Keratinocyte (primary cell): ENCODE data around the gene CNEP1R1. TPM values are rescaled to one million over a fixed set of nuclear protein-coding genes. Genes with fewer than 3 reads are reported as not detected.

ENCODE experiments used
- DNase-seq: peaks from one replicate; pipeline ENCODE4 v3.0.0-alpha.2; 2011; ENCODE audit warnings: low read depth, missing footprints, low spot score
- FAIRE-seq: peaks from 2 replicates; lab custom pipeline; 2011; peaks lifted over from hg19 to GRCh38; lab: Jason Lieb, UNC
- H2AFZ ChIP-seq: 2 replicates; pipeline ENCODE4 v1.6.0; 2012; ENCODE audit warnings: low read length, control low read depth, inconsistent platforms; ENCODE audit not compliant: control insufficient read depth
- H3K27ac ChIP-seq: 2 replicates; pipeline ENCODE4 v1.5.1; 2011; ENCODE audit warnings: low read length; ENCODE audit not compliant: control insufficient read depth, insufficient read depth
- H3K27me3 ChIP-seq: 3 replicates; pipeline ENCODE4 v1.6.0; 2011; ENCODE audit warnings: low read length; ENCODE audit not compliant: control insufficient read depth, insufficient read depth; ENCODE audit errors: extremely low read depth
- H3K36me3 ChIP-seq, 2 experiments: 2 replicates in 1 of 2; 3 replicates in 1 of 2; pipeline ENCODE4 v1.5.1; 2011; ENCODE audit warnings: low read length in 2 of 2, mild to moderate bottlenecking in 1 of 2; ENCODE audit not compliant: control insufficient read depth in 2 of 2, insufficient read depth in 2 of 2; ENCODE audit errors: extremely low read depth in 1 of 2
- H3K4me1 ChIP-seq: 3 replicates; pipeline ENCODE4 v1.5.1; 2011; ENCODE audit warnings: low read length; ENCODE audit not compliant: control insufficient read depth, insufficient read depth; ENCODE audit errors: extremely low read depth
- H3K4me2 ChIP-seq: 3 replicates; pipeline ENCODE4 v1.6.0; 2011; ENCODE audit warnings: low read depth, low read length; ENCODE audit not compliant: control insufficient read depth, insufficient read depth; ENCODE audit errors: extremely low read depth
- H3K4me3 ChIP-seq, 3 experiments: fragments of 200-600 bp in 1 of 3; sonication (generic) in 1 of 3; 2 replicates in 2 of 3; 3 replicates in 1 of 3; pipeline ENCODE4 v1.5.1; 2011 to 2016; ENCODE audit warnings: low read length in 3 of 3, mild to moderate bottlenecking in 3 of 3, control low read depth in 2 of 3, inconsistent platforms in 1 of 3, low read depth in 1 of 3, mixed read lengths in 1 of 3, mixed run types in 1 of 3, moderate library complexity in 1 of 3; ENCODE audit not compliant: control insufficient read depth in 2 of 3, insufficient read depth in 2 of 3; ENCODE audit errors: extremely low read depth in 1 of 3
- H3K79me2 ChIP-seq: 2 replicates; pipeline ENCODE4 v1.6.0; 2012; ENCODE audit warnings: low read length; ENCODE audit not compliant: control insufficient read depth, insufficient read depth
- H3K9ac ChIP-seq: 3 replicates; pipeline ENCODE4 v1.6.0; 2011; ENCODE audit warnings: low read length; ENCODE audit not compliant: control insufficient read depth, insufficient read depth; ENCODE audit errors: extremely low read depth
- H3K9me1 ChIP-seq: 3 replicates; pipeline ENCODE4 v1.6.0; 2011; ENCODE audit warnings: low read length; ENCODE audit not compliant: control insufficient read depth, insufficient read depth; ENCODE audit errors: extremely low read depth
- H3K9me3 ChIP-seq: 2 replicates; pipeline ENCODE4 v1.5.1; 2012; ENCODE audit warnings: low read depth, low read length; ENCODE audit not compliant: control insufficient read depth
- H4K20me1 ChIP-seq: 3 replicates; pipeline ENCODE4 v1.6.0; 2011; ENCODE audit warnings: low read length; ENCODE audit not compliant: control insufficient read depth, insufficient read depth; ENCODE audit errors: extremely low read depth
- EZH2 ChIP-seq: IDR thresholded peaks from one replicate; pipeline ENCODE4 v1.6.1; 2012; ENCODE audit warnings: inconsistent platforms, mild to moderate bottlenecking, low read length, moderate library complexity
- dilution Hi-C: fragments of 300-500 bp; cut with MboI; formaldehyde crosslinking; loops from one replicate; pipeline ENCODE4 v1.7.0; 2020; ENCODE audit warnings: low sequenced_read_pairs; ENCODE audit not compliant: extremely low pct_ligation_motif_present
- polyA plus RNA-seq, 5 experiments: library from polyadenylated mRNA; depleted of rRNA in 3 of 5; stranded (reverse) in 3 of 5; stranded (forward) in 1 of 5; unstranded in 1 of 5; fragments of >200 nt; gene quantifications; 1 replicate in 1 of 5; 2 replicates in 3 of 5; 3 replicates in 1 of 5; pipeline versions ENCODE4 v1.2.1 to v1.2.3, GENCODE V29; 2011 to 2012; ENCODE audit warnings: missing spikeins in 2 of 5, low read depth in 1 of 5, low replicate concordance in 1 of 5
- TF ChIP-seq, protein P1 (sequence below), 3 experiments: IDR thresholded peaks in 1 of 3; conservative IDR thresholded peaks in 1 of 3; optimal IDR thresholded peaks in 1 of 3; 2 replicates in 2 of 3; 3 replicates in 1 of 3; pipeline versions ENCODE3 to v1.5.1; 2011; ENCODE audit warnings: low read length in 3 of 3, mild to moderate bottlenecking in 3 of 3, moderate library complexity in 2 of 3, control low read depth in 1 of 3, inconsistent platforms in 1 of 3; ENCODE audit not compliant: insufficient read depth in 2 of 3; ENCODE audit errors: extremely low read depth in 1 of 3

CNEP1R1 gene
- polyA plus RNA-seq, 1 donor (not counting 4 experiments of a cell fraction or from before 2014, with no cell fraction given): 28.5 TPM

- no peaks in the 10 kb centered on the region for H3K36me3 ChIP-seq
- H3K9me1 ChIP-seq: no peaks in the 10 kb centered on the region
- FAIRE-seq (no peak), DNase-seq (no peak)
- no peak overlapping the region for H3K4me2 ChIP-seq
- H3K4me3 ChIP-seq: no peak overlapping the region
- no peak overlapping the region for H3K27ac ChIP-seq
- no peaks in the 10 kb centered on the region for H3K79me2 ChIP-seq
- no peaks in the 10 kb centered on the region for H4K20me1 ChIP-seq
- H3K4me1 ChIP-seq: no peaks in the 10 kb centered on the region
- no peaks in the 10 kb centered on the region for H3K27me3 ChIP-seq
- H3K9me3 ChIP-seq: no peaks in the 10 kb centered on the region
- TF ChIP-seq, protein P1, sequence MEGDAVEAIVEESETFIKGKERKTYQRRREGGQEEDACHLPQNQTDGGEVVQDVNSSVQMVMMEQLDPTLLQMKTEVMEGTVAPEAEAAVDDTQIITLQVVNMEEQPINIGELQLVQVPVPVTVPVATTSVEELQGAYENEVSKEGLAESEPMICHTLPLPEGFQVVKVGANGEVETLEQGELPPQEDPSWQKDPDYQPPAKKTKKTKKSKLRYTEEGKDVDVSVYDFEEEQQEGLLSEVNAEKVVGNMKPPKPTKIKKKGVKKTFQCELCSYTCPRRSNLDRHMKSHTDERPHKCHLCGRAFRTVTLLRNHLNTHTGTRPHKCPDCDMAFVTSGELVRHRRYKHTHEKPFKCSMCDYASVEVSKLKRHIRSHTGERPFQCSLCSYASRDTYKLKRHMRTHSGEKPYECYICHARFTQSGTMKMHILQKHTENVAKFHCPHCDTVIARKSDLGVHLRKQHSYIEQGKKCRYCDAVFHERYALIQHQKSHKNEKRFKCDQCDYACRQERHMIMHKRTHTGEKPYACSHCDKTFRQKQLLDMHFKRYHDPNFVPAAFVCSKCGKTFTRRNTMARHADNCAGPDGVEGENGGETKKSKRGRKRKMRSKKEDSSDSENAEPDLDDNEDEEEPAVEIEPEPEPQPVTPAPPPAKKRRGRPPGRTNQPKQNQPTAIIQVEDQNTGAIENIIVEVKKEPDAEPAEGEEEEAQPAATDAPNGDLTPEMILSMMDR (optimal IDR thresholded peaks at IDR 0.05 in 1 of 3, IDR thresholded peaks at IDR 0.05 in 1 of 3, conservative IDR thresholded peaks at IDR 0.05 in 1 of 3; ENCODE audit: extremely low read depth in 1 of 3, insufficient read depth in 2 of 3, low read length in 3 of 3): no peak
- no peak for TF ChIP-seq EZH2
- dilution Hi-C loops: no loop called here
- H2AFZ ChIP-seq: no peak overlapping the region
- no peak overlapping the region for H3K9ac ChIP-seq
Observed at GRCh38 chr16:50043358-50043757, 18.3 kb downstream of the CNEP1R1 start.

DNA sequence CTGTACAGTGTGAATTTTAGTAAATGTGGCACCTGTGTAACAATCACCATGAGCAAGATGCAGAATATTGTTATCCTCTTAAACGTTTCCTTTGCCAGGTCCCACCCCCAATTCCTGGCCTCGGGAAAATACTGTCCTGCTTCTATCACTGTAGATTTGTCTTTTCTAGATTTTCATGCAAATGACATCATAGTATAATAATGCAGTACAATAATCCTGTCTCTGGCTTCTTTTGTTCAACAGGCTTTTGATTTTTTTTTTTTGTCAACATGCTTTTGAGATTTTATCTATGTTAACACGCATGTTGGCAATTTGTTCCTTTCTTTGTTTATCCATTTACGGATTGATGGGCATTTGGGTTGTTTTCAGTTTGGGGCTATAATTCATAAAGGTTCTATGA, 20.4 kb downstream of the CNEP1R1 start:
- H3K4me3 ChIP-seq: no peak overlapping the region

More for the DNA sequence above, 20.4 kb downstream of the CNEP1R1 start:
- H2AFZ ChIP-seq: no peak overlapping the region
- TF ChIP-seq, protein P1 (optimal IDR thresholded peaks at IDR 0.05 in 1 of 3, IDR thresholded peaks at IDR 0.05 in 1 of 3, conservative IDR thresholded peaks at IDR 0.05 in 1 of 3; ENCODE audit: extremely low read depth in 1 of 3, insufficient read depth in 2 of 3, low read length in 3 of 3): no peak
- TF ChIP-seq EZH2: no peak
- no peaks in the 10 kb centered on the region for H3K36me3 ChIP-seq
- no peaks in the 10 kb centered on the region for H3K9me3 ChIP-seq
- no peaks in the 10 kb centered on the region for H3K79me2 ChIP-seq
- FAIRE-seq (no peak), DNase-seq (no peak)
- no peak overlapping the region for H3K4me2 ChIP-seq
- no peaks in the 10 kb centered on the region for H3K27me3 ChIP-seq
- H3K9ac ChIP-seq: no peak overlapping the region
- H3K4me1 ChIP-seq: no peaks in the 10 kb centered on the region
- no peaks in the 10 kb centered on the region for H4K20me1 ChIP-seq
- no peak overlapping the region for H3K27ac ChIP-seq
- dilution Hi-C loops: no loop called here
- H3K9me1 ChIP-seq: no peaks in the 10 kb centered on the region
